GM12874 (cell line): ENCODE measurements around the gene ALG1.
A peak's percentile ranks its signal among the peaks of the same experiment; 100 is the strongest.

Experiments
- CTCF ChIP-seq: IDR thresholded peaks from 2 replicates; pipeline ENCODE4 v1.5.1; 2011; ENCODE audit warnings: low read depth, mild to moderate bottlenecking, control low read depth, low read length, moderate library complexity; ENCODE audit not compliant: insufficient read depth

The ALG1 gene

DNA sequence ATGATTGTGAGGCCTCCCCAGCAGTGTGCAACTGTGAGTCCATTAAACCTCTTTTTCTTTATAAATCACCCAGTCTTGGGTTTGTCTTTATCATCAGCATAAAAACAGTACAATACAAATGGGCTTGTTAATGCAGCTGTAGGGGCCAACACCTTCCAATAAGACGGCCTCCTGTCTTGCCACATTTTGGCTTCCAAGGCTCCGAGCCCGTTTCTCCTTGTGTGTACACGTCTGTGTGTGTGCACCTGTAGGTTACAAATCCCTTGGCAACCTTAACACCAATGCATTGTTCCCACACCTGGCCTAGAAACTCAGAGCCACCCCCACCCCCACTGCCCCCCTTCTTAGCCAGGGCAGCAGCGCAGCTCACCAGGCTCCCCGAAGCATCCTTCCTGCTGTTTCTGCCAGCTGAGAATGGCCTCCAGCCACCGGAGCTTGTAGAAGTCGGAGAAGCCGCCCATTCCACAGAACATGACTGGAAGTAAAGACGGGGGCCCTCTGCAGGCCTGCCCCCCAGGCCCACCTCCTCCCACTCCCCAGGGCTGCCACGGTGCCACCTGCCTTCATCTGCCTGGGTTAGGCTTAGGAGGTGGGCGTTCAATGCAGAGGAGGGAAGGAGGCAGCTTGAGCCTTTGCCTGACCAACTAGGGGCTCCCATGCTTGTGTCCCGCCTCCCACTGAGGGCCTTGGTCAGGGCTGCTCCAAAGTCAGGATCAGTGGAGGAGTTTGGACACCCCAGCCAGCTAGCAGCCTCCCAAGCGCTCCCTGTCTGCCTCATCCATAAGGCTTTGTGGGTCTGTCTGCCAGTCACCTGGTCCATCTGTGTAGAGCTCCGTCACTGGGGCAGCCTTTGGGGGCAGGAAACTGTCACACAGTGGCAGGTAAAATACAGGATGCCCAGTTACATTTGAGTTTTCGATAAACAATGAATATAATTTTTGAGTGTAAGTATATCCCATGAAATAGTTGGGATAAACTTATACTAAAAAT is 16.5 kb upstream of the ALG1 start:
- no peak for TF ChIP-seq CTCF

DNA sequence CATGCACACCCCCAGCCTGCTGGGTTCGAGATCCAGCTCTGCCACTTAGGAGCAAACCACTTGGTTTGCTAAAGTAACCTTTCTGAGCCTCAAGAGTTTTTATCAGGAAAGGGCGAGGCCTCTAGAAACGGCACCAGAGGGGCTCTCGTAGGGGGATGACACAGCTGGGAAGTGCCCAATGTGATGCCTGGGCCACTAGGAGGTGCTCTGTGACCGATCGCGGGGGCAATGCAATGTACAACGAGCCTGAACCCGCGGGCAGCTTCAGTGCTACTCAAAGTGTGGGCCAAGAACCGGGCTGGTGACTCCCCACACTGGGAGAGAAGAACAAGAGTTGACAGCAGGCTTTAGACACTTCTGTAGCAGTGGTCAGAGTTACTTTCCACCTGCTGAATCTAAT is 15.3 kb upstream of the ALG1 start:
- TF ChIP-seq CTCF, result peak; percentile 80

GRCh38 chr16:5058476-5058875 is 13.2 kb upstream of the ALG1 start:
- no peak for TF ChIP-seq CTCF

DNA sequence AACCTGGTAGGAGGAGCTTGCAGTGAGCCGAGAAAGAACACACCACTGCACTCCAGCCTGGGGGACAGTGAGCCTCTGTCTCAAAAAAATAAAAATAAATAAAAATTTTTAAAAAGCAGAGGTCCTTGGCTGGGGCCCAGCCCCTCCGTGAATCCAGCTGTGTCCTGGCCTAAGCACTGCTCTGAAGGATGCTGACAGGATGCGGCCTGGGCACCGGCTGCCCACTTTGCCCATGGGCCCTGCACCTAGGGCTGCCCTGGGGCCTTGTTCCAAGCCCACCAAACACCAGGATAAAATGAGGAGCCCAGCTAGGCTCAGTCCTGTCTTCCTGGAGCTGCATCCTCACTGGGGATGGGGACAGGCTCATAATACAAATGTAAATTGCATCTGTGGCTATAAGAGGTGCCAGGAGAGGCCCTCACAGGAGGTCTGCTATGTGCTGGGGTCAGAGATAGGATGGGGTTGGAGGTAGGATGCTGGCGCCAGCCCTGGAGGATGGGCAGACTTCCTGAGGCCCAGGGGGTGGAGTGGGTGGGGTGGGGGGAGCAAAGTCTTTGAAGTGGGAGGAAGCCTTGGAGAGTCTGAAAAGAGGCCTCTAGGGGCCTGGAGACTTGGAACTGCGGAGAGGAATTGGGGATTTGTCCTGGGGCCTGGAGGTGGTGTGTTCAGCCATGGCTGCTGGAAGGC is 12.1 kb upstream of the ALG1 start:
- TF ChIP-seq CTCF, result no peak

DNA sequence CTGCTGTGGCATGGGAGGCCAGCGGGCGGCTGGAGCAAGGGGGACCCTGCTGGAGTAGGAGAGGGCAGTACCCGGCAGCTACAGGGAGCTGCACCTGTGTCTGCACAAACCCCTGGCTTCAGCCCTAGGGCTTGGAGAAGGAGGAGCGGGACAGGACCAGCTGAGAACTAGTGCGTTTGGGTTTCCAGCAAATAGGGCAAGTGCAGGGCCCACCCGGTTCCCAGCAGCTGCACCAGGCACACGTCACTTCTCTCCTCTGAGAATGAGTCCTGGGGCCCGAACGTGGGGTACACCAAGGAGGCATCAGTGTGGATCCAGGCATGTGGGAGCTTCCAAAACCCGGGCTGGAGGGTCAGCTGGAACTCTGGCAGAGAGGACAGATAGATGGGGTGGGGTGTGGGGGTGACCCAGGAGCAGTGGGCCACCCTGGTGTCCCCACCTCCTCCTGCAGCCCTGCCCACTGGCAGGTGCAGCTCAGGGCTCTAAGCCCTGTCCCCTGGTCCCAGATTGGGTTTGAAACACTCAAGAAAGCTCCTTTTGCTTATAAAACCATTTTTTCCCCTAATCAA is 11.5 kb upstream of the ALG1 start:
- no peak for TF ChIP-seq CTCF

GRCh38 chr16:5062051-5062450 is 9.6 kb upstream of the ALG1 start:
- TF ChIP-seq CTCF, result no peak
